HG02885 (cell line): ENCODE data around the gene MEX3B.

Source experiments
- ATAC-seq: cut with Tn5 transposase; IDR thresholded peaks from one replicate; pipeline ENCODE4 v1.9.1; 2021; ENCODE audit warnings: mild to moderate bottlenecking; ENCODE audit not compliant: unreplicated experiment, poor library complexity

Gene MEX3B

DNA sequence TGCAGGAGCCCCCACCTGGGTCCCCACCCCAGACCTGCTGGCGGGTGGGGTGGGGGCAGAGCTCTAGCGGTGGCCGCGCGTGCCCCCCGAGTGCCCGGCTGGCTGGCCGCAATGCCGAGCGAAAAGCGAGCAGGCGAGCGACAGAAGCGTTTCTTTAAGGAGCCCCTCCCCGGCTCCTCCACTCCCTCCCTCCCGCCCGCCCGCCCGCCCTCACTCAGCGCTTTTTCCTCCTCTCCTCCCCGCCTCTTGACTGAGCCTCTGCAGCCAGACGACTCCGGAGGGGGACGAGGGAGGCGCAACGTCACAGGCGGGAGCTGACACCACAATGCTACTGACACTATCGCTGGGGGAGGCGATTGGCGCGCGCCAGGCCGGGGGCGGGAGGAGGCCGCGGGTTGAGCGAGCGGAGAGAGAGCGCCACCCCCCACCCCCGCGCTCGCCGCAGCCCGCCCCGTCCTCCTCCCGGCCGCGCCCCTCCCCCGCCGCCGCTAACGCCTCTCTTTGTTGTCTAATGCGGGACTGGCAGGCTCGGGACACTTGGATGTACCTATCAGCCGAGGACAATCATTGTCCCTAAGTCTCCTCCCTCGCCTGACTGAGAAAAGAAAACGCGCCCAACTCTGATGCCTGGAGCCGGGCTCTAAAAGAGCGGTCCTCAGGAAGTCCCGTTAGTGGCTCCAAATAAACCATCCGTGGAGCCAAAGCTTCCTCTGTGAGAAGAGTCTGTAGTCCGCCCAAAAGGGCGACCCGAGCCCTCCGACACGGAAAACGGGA is at the start of gene MEX3B:
TSS of gene MEX3B (minus strand) at position 127 of the 774 bp plus-strand sequence. CDS start 313 bp downstream, outside the sequence.
- ATAC-seq: peak; percentile 83

DNA sequence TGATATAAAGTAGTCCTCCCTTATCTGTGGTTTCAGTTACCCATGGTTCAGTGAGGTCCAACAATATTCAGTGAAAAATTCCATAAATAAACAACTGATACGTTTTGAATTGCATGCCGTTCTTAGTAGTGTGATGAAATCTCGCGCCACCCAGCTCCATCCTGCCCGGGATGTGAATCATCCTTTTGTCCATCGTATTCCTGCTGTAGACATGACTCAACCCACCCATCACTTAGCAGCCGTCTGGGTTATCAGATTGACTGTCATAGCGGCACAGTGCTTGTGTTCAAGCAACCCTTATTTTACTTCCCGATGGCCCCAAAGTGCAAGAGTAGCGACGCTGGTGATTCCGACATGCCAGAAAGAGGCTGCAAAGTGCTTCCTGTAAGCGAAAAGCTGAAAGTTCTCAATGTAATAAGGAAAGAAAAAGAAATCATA is 48.0 kb upstream of the MEX3B start:
- ATAC-seq: no peak

DNA sequence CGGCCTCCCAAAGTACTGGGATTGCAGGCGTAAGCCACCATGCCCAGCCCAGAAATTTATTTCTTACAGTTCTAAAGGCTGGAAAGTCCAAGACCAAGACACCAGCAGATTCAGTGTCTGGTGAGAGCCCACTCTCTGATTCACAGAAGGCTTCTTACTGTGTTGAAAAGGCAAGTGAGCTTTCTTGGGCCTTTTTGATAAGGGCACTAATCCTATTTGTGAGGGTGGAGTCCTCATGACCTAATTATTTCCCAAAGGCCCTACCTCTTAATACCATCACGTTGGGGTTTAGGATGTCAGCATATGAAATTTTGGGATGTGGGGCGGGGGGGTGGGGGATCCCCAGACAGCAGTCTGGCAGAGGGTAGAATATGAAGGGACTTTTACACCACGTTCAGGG is 47.5 kb upstream of the MEX3B start:
- no peak for ATAC-seq

DNA sequence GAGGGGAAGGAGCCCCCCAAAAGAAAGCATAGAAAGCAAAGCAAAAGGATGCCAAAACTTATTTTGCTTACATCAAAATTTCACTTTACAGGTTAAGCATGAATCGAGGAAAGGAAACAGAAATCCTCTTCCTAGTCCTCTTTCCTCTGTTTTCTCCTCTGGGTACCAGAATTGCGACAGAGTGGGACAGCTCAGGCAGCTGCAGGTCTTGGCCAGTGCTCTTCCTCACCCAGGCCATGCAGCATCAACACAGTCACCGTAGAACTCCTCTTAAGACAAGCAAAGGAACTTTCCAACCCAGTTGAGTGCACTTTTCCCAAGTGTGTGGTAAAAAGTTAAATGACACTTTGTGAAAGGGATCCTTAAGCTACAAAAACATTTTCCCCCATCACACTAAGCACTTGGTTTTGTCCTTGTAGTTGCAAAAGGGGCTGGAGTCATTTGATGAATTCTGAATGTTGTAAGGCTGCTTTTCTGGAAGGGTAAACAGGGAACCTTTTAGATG is 45.9 kb upstream of the MEX3B start:
- no peak for ATAC-seq

DNA sequence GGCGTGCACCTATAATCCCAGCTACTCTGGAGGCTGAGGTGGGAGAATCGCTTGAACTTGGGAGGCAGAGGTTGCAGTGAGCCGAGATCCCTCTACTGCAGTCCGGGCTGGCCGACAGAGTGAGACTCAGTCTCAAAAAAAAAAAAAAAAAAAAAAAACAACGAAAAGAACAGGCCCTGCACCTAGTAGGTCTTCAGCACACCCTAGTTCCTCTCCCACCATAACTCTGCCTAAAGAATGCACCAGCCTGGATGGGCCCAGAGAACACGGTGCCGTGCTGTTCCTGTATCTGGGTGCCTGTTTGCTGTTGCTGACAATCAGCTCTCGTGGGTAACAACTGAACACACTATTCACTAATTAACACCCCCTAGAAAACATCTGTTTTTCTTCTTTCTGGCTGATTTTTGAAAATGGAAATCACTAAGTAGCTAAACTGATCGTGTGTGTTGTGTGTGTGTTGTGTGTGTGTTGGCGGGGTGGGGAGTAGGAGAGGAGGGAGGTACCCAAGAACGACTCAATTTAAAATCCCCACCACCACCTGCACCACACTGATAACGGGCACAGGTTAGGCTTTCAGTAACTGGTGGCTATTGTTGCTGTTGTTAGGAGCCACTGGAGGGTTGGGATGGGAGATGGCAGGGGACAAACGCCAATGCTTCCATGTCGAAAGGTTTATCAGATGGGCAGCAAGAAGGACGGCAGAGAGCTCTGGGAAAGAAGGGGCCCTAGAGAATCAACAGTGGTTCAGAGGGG is 40.6 kb upstream of the MEX3B start:
- no peak for ATAC-seq

DNA sequence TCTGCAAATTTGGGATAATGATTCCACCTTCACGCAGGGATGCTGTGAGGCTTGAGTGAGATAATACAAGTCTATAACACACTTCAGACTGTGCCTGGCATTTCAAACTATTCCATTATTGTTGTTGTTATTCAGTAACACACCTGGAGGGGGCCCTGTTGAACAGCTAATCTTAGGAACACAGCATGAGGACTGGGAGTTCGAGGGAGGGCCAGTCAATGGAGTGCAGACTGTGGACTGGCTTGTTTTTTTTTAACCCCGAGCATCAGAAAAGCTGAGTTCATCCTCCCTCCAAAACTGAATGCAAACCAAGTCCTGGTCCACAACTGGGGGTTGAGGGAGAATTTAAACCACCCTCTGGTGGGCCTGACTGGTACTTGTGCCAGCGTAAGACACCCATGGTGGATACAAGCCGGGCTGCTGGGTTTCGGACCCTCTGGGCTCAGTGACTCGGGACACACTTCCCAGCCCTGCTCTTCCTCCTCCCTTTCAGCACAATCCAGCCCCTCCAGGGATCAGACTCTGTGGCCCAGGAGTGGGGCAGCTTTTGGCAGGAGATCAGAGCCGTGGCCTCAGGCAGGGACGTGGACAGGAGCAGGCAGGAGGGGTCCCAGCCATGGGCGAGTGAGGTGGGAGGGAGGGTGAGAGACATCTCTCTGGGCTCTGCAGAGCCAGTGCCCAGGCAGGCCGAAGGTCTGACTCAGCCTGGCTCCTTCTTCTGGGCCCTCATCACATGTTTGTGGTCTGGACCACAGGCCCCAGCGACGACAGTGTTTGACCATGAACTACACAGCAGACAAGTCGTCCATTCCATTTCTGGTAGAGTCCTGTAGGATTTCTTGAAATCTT is 36.3 kb upstream of the MEX3B start:
- peak; percentile 61 for ATAC-seq

DNA sequence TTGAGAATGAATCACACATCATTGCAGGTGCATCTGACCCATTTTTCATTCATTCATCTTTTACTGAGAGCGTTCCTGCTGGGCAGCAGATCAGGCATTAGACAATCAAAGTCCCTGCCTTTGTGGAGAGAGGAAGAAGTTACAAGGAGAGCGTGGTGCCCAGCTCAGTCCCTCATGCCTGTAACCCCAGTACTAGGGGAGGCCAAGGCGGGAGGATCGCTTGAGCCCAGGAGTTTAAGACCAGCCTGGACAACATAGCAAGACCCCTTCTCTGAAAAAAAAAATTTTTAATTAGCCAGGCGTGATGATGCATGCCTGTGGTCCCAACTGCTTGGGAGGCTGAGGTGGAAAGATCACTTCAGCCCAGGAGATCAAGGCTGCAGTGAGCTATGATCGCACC is 35.0 kb upstream of the MEX3B start:
- ATAC-seq: no peak

DNA sequence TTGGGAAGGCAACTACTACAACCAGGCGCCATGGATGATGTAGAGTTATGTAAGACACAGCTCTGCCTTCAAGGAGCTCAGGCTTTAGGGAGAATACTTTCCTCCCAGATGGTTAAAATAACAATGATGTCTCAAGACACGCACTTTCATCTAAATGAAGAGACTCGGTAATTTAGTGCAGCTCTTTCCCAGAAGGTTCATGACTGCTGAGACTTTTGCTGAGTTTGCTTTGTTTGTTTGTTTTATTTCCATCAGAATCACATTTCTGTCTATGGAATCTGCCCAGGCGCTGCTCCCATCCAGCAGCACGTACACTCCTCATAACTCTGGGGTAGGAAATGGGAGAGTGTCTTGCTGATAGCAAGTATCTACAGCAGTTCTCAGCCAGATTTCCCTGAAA is 33.9 kb upstream of the MEX3B start:
- no peak for ATAC-seq

DNA sequence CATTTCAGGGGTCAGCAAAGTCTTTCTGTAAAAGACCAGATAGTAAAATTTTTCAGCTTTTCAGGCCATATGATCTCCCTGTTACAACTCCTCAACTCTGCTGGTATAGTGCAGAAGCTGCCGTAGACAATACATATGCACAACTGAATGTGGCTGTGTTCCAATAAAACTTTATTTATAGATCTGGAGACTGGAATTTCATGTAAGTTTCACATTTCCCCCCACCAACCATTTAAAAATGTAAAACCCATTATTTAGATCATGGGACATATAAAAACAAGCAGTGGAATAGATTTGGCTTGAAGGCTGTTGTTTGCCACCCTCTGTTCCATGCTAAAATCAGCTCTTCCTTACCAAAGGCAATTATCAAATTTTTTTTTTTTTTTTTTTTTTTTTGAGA is 28.8 kb upstream of the MEX3B start:
- no peak for ATAC-seq

DNA sequence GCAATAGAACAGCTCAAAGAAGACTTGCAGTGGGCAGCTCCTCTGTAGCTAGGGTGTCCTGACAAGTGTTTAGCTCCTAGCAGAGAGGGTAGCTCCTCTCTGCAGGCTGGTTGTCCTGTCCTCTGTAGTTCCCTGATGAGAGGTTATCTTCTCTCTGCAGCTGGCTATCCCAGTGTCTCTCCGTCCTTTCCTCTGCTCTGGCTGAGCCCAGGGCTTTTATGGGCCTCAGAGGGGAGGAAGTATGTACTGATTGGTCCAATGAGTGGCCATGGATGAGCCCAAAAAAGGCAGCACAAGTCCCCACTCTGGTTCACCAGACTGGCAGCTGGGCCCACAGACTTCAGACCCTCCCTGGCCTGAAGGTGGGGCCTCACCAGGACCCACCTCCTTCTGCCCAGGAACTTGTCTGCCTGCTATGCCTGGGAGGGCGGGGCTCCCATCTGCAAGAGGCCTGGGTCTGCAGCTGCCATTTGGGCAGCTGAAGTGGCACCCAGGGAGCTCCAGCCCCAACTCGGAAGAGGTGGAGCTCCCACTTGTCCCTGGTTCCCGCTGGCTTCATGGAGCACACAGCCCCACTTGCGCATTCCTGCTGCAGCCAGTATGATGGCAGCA is 27.2 kb upstream of the MEX3B start:
- ATAC-seq: no peak

DNA sequence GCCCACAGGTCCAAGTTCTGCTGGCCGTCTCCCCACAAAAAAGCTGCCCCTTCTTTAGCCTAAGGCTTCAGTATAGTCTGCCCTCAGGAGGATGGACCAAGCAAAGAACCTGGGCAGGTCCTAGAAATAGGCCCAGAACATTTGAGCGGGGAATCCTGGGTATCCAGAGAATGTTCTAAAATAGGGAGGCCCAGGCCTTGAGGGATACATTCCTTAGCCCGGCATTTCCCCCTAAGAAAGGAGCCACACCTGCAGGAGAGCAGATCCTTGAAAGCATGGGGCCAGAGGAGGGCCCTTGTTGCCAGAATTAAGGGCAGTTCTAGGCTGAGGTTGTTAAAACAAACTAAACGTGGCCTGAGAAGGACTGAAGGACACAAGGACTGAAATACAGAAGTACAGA is 20.6 kb upstream of the MEX3B start:
- no peak for ATAC-seq

DNA sequence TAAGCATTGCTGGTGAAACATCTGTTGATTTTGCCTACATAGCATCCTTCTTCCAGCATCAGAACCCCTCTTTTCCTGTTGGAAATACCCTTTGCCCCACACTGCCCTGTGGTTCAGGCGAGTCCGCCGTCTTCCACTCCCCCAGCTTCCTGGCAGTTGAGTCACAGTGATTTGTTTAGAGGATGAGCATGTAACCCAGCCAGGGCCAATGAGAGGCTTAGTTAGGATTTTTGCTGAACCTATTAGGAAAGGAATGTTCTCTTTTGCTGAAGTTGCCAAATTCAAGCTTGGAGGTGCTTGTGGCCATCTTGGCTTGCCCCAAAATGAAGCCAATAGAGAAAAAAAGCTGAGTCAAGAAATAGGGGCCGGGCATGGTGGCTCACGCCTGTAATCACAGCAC is 19.0 kb upstream of the MEX3B start:
- no peak for ATAC-seq

DNA sequence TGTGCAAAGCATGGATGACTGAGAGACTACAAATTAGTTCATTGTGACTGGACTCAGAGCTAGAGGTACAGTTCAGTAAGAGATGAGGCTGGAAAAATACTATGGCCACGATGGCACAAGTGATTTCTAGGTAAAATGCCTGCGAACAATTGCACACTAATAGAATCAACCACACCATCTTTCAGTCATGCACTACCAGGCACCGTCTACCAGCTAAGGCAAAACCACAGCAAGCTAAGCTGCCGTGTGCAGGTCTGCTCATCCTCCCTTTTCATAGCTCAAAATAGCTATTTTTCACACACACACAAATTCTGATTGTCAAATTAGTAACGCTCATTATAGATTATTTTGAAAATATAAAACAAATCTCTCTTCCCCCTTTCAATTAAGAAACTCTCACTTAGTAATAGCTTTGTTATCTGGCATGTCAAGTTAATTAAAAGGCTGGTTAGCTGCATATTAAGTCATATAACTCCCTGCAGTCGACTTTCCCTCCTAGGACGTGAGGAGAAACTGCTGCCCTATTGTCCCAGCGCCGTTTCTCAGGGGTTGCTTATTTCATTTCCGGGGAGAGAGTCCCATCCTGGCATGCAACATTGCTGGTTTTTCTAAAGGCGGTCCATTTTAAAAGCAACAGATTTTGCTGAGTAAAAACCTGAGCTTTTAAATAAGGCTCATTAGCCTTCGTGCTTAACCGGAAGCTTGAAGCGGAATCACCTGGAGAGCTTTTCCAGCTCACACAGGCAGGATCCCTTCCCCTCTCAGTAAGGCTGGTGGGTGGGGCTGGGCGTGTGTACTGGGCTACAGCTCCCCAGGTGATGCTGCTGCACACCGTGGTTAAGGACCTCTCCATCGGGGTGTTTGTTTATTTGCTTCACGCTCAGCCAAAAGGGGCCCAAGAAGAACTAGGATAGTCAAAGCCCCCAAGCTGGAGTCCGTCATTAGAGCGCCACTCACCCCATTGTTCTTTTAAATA is 16.9 kb upstream of the MEX3B start:
- ATAC-seq: no peak

DNA sequence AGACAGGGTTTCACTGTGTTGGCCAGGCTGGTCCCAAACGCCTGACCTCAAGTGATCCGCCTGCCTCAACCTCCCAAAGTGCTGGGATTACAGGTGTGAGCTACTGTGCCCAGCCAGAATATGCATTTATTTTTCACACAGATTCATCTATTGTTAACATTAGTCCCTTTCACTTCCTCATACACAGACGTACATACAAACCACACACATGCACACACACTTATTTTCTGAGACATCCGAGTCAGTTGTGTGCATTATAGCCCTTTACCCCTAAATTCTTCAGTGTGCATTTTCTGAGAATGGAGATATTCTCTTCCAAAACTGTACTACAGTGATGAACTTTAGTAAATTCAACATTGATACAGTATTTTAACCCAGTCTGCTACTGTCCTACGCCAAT is 15.0 kb upstream of the MEX3B start:
- no peak for ATAC-seq

DNA sequence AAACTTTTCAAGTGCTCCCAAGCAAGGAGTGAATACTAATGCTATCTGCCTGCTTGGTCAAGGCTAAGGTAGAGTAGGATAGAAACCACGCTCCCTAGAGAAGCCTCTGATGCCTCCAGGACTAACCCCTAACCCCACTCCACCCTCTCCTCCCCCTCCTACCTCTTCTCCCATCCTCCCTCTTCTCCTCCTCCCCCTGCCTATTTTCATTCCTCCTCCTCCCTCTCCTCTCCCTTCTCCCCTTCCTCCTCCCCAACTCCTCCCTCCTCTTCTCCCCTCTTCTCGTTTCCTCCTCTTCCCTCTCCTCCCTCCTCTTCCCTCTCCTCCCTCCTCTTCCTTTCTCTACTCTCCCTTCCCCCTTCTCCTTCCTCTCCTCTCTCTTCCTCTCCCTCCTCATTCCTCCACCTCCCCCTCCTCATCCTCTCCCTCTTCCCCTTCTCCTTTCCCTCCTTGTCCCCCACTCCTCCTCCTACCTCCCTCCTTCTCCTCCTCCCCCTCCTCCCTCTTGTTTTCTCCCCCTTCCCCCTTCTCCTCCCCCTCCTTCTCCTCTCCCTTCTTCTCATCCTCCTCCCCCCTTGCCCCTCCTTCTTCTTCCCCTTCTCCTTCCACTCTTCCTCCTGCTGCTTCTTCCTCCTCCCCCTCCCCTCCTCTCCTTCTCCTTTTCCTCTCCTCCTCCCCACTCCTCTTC is 12.8 kb upstream of the MEX3B start:
- no peak for ATAC-seq

DNA sequence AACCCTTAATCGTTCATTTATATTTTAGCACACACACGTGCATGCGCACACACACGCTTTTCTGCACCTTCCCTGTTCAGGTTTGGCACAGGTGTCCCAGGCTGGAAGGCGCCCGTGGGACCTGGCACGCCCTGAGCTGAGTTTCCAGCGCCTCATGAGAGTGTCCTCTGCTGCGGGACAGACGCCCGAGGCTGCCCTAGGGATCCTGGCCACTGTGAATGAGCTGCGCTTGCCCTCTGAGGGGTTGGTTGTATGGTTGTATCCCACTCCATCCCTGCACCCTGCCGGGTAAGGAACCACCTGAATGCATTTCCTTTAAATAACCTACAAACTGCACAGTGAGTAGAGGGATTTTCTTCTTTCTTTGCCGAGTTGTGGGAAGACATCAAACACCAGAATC is 12.2 kb upstream of the MEX3B start:
- no peak for ATAC-seq

DNA sequence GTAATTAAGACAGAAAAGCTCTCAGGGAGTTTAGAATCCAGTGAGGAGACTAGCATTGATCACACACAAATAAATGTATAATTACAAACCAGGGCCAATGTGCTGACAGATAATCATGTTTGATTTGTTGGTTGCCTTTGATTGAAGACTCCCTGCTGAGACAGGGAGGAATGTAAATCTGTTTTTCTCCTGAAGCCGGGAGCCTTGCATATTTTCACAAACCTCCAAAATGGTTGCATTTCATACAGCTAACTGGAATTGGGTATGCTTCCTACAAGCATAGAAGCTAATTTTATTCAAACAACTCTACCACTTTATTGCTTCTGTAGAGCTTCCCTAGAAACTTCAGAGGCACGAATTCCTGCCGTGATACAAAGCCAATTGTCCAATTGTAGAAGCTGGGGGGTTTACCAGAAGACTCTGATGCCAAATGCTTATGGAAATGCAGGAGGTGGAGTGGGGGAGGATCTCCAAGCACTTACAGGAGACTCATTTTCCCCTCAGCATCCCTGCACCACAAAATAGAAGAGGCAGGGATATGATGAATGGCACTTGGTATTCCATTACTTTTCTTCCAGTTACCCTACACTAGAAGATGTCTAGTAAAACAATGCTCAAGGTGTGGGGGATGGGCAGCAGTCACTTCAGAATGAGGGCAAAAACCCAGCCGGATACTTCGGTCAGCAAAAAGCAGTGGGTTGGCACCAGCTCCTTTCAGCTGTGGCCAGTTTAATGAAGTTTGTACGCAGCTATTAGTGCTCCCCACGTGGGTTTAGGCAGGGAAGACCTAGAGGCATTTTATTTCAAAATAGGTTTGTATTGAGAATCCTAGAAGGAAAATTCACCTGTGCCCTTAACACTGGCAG is 11.4 kb upstream of the MEX3B start:
- ATAC-seq: no peak

DNA sequence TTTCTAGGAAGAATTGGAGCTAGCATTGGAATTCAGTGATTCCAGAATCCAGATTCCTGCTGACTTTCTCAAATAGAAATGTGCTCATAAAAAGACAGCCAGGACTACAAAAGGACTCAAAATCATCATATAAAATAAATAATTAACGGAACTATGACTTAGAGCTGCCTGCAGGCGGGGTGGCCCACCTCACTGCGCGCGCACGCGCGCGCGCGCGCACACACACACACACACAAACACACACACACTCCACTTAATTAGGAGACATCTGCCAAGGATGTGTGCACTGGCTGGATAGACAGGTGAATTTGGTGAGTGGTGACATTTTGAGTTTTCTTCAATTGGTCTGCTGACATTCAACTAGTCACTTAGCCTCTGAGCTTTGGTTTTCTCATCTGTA is 6.9 kb upstream of the MEX3B start:
- no peak for ATAC-seq
